ENCODE measurements around the gene NRN1.

DNA sequence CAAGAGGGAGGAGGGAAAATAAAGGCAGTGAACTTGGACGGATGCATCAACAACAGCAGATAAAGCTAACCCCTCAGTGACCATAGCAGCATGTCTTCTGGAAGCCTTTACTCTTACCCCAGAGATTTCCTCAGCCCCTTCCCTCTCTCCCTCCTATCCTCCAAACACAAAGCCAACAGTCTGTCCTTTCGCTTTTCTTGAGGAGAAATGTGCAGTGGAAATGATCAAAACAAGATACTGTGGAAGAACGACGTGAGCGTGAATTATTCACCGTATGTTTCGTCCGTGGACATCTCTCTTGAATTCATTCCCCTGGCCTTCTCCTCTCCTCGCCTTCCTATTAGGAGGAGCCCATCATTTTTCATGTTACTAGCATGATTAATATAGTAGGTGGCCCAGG is 8.5 kb downstream of the NRN1 start:
- TF ChIP-seq CTCF (optimal IDR thresholded peaks at IDR 0.05 in 1 of 3, IDR thresholded peaks at IDR 0.05 in 1 of 3, conservative IDR thresholded peaks at IDR 0.05 in 1 of 3; ENCODE audit: extremely low read depth in 1 of 3, insufficient read depth in 2 of 3, low read length in 3 of 3) (no peak), EZH2 (IDR thresholded peaks at IDR 0.05; ENCODE audit: low read length) (no peak)
